OCI-LY3 (cell line): Measurements from ENCODE around the gene LSR.

ENCODE experiments used
- H2AFZ ChIP-seq: fragments of 200-600, 300-600 bp; shearing (Covaris generic); 2 replicates; pipeline ENCODE4 v1.6.0; 2014; ENCODE audit warnings: antibody characterized with exemption, low read depth, low read length
- H3K27ac ChIP-seq: fragments of 200-600, 300-600 bp; sonication (generic); 2 replicates; pipeline ENCODE4 v1.5.1; 2014; ENCODE audit warnings: mild to moderate bottlenecking, low read length, moderate library complexity, mixed read lengths
- H3K27me3 ChIP-seq: fragments of 200-600, 300-600 bp; sonication (generic); 2 replicates; pipeline ENCODE4 v1.6.1; 2014; ENCODE audit warnings: low read depth, low read length, mixed read lengths
- H3K36me3 ChIP-seq: fragments of 200-600, 300-600 bp; sonication (generic); replicated peaks from 2 replicates; pipeline ENCODE3; 2014; ENCODE audit warnings: low read depth, low read length, mixed read lengths
- H3K4me1 ChIP-seq: fragments of 300-600, 200-600 bp; sonication (generic); 2 replicates; pipeline ENCODE4 v1.6.1; 2014; ENCODE audit warnings: low read length, mixed read lengths
- H3K4me2 ChIP-seq: fragments of 200-600, 300-600 bp; sonication (generic); 2 replicates; pipeline ENCODE4 v1.6.1; 2014; ENCODE audit warnings: low read length, mixed read lengths
- H3K4me3 ChIP-seq: fragments of 300-600, 200-600 bp; sonication (generic); 2 replicates; pipeline ENCODE4 v1.5.1; 2014; ENCODE audit warnings: antibody characterized with exemption, mild to moderate bottlenecking, low read length, moderate library complexity
- H3K79me2 ChIP-seq: fragments of 300-600, 200-600 bp; shearing (Covaris generic); 2 replicates; pipeline ENCODE4 v1.6.1; 2014; ENCODE audit warnings: mild to moderate bottlenecking, low read length, mixed read lengths
- H3K9ac ChIP-seq: fragments of 300-600, 200-600 bp; shearing (Covaris generic); 2 replicates; pipeline ENCODE4 v1.6.0; 2014; ENCODE audit warnings: mild to moderate bottlenecking, low read length, moderate library complexity
- H3K9me3 ChIP-seq: fragments of 200-600, 300-600 bp; shearing (Covaris generic); 2 replicates; pipeline ENCODE4 v1.6.1; 2014; ENCODE audit warnings: low read length, mixed read lengths; ENCODE audit not compliant: insufficient read depth
- H4K20me1 ChIP-seq: fragments of 200-600, 300-600 bp; sonication (generic); 2 replicates; pipeline ENCODE4 v1.6.1; 2016; ENCODE audit warnings: low read length, mixed read lengths; ENCODE audit not compliant: insufficient read depth
- CTCF ChIP-seq: fragments of 200-600, 300-600 bp; sonication (generic); IDR thresholded peaks from 2 replicates; pipeline ENCODE4 v1.5.1; 2014; ENCODE audit warnings: antibody characterized with exemption, low read length, low read depth
- EZH2phosphoT487 ChIP-seq: fragments of 200-600 bp; shearing (Covaris generic); IDR thresholded peaks from 2 replicates; pipeline ENCODE4 v1.6.1; 2018; ENCODE audit warnings: antibody characterized with exemption, mixed run types, low read depth

The LSR gene

DNA sequence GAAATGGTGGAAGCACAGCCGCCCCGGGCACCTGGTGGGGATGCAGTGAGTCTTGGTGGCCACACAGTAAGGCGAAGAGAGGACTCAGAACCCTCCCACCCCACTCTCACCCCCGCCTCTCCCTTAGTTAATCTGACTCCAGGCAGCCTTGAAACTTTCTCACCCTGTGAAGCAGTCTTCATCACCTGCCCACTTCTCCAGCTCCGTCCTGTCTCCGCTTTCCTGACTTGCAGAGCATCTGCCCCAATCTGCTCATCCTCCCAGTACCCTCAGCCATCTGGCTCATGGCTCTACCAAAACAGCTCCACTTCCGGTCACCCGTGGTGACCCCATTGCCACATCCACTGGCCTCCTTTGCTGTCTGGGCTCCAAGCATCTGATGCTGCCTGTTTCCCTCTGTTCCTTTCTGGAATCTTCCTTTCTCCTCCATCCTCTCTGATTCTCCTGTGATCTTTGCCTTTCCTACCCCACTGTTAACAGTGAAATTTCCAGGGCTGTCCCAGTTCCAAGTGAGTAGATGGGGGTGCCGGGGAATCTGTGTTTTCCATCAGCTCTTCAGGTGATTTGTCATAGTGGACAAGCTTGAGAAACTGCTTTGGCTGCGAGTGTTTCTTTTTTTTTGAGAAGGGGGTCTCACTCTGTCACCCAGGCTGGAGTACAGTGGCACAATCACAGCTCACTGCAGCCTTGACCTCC, 24.3 kb downstream of the LSR start:
- Histone ChIP-seq H3K79me2 (peaks cover 5% of the 10 kb centered on the region), H3K27me3 (no peaks in the 10 kb centered on the region), H3K4me1 (peaks cover 43% of the 10 kb centered on the region), H3K27ac (peak overlapping the region; percentile 55), H3K9me3 (no peaks in the 10 kb centered on the region), H3K4me3 (no peak overlapping the region), H4K20me1 (no peaks in the 10 kb centered on the region), H3K36me3 (peaks cover 59% of the 10 kb centered on the region), H3K4me2 (peak overlapping the region; percentile 66; the same call in 1 of the 2 replicates), H3K9ac (peak overlapping the region; percentile 24; the same call in 1 of the 2 replicates), H2AFZ (no peak overlapping the region)
- TF ChIP-seq EZH2phosphoT487 (no peak), CTCF (no peak)

DNA sequence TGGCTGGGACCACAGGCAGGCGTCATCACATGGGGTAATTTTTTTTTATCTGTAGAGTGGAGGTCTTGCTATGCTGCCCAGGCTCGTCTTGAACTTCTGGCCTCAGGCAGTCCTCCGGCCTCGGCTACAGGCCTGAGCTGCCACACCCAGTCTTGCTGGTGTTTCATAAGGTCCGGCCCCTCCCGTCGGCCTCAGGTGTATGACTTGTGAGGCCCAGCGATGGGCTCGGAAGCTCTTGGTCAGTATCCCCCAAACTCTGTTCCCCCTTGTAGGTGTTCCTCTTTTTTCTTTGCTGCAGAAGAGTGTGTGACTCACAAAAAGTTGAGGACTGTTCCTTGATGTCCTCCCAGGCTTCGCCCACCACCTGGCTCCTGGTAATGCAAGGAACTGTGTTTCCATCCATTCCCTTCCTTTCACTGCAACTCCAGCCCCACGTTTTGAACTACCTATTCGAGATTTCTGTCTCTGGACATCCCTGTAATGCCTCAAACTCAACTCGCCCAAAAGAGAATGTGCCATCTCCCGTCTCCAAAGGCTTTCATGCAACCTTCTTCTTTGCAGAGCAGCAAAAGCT, 25.0 kb downstream of the LSR start:
- Histone ChIP-seq H3K27me3 (no peaks in the 10 kb centered on the region), H3K4me3 (no peak overlapping the region), H3K9me3 (no peaks in the 10 kb centered on the region), H3K4me2 (no peak overlapping the region), H3K27ac (no peak overlapping the region), H3K4me1 (peaks cover 43% of the 10 kb centered on the region), H3K9ac (no peak overlapping the region), H3K79me2 (peaks cover 5% of the 10 kb centered on the region), H3K36me3 (peaks cover 66% of the 10 kb centered on the region), H4K20me1 (no peaks in the 10 kb centered on the region), H2AFZ (no peak overlapping the region)
- TF ChIP-seq EZH2phosphoT487 (no peak), CTCF (no peak)

GRCh38 chr19:35274323-35274722, 25.5 kb downstream of the LSR start:
- no peak overlapping the region for H3K4me2 ChIP-seq
- no peaks in the 10 kb centered on the region for H4K20me1 ChIP-seq
- H3K4me3 ChIP-seq: no peak overlapping the region
- peaks cover 5% of the 10 kb centered on the region for H3K79me2 ChIP-seq
- H3K27ac ChIP-seq: no peak overlapping the region
- peaks cover 71% of the 10 kb centered on the region for H3K36me3 ChIP-seq
- H2AFZ ChIP-seq: no peak overlapping the region
- H3K27me3 ChIP-seq: no peaks in the 10 kb centered on the region
- TF ChIP-seq EZH2phosphoT487 (no peak), CTCF (no peak)
- H3K4me1 ChIP-seq: peaks cover 43% of the 10 kb centered on the region
- no peaks in the 10 kb centered on the region for H3K9me3 ChIP-seq
- no peak overlapping the region for H3K9ac ChIP-seq

DNA sequence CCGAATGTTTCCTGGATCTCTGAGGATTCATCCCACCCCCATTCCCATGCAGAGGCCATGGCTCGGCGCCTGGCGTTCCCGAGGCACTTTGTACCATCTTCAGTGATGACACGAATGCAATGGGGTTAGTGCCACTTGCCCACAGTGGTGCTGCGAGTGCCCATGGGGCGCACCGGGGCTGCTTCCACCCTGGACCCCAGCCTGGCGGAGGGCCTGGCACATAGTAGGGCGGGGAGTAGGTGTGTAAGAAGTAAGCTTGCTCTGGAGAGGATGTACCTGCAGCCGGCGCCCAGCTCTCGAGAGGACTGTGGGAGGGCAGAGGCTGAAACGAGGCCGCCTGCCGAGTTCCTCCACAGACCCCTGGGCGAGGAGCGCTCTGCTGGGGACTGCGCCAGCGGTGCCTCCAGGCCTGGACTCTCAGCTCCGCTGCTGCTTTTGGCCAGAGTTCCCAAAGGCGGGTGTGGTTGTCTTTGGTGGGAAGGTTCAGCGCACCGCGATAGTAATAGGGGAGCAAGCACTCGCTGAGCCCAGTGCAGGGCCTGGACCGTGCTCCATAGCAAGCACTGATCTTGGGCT, 28.0 kb downstream of the LSR start:
- Histone ChIP-seq H3K27ac (no peak overlapping the region), H3K4me2 (no peak overlapping the region), H3K9ac (no peak overlapping the region), H2AFZ (no peak overlapping the region), H3K4me1 (peaks cover 30% of the 10 kb centered on the region), H3K4me3 (no peak overlapping the region), H3K36me3 (peaks cover 57% of the 10 kb centered on the region), H3K79me2 (no peaks in the 10 kb centered on the region), H3K27me3 (no peaks in the 10 kb centered on the region), H4K20me1 (no peaks in the 10 kb centered on the region), H3K9me3 (no peaks in the 10 kb centered on the region)
- no peak for TF ChIP-seq CTCF
